Peyer's patch (tissue), 4 donors: ENCODE measurements around the gene CDH4.

Source experiments
- POLR2A ChIP-seq, 2 donors: fragments of 450-650 bp; IDR thresholded peaks; one replicate each; pipeline ENCODE4 v1.5.1; 2017; ENCODE audit warnings: antibody characterized with exemption in 2 of 2, mild to moderate bottlenecking in 2 of 2, moderate library complexity in 2 of 2
- TF ChIP-seq, protein P1 (sequence below), 6 experiments: fragments of 450-650 bp in 4 of 6; fragments of 200-600 bp in 2 of 6; sonication (generic) in 1 of 6; IDR thresholded peaks; one replicate each; pipeline ENCODE4 v1.5.1; 2017 to 2019; ENCODE audit warnings: antibody characterized with exemption in 6 of 6, mild to moderate bottlenecking in 3 of 6, moderate library complexity in 1 of 6

GRCh38 chr20:61718361-61719005 is 466.4 kb downstream of the CDH4 start:
- TF ChIP-seq, protein P1, sequence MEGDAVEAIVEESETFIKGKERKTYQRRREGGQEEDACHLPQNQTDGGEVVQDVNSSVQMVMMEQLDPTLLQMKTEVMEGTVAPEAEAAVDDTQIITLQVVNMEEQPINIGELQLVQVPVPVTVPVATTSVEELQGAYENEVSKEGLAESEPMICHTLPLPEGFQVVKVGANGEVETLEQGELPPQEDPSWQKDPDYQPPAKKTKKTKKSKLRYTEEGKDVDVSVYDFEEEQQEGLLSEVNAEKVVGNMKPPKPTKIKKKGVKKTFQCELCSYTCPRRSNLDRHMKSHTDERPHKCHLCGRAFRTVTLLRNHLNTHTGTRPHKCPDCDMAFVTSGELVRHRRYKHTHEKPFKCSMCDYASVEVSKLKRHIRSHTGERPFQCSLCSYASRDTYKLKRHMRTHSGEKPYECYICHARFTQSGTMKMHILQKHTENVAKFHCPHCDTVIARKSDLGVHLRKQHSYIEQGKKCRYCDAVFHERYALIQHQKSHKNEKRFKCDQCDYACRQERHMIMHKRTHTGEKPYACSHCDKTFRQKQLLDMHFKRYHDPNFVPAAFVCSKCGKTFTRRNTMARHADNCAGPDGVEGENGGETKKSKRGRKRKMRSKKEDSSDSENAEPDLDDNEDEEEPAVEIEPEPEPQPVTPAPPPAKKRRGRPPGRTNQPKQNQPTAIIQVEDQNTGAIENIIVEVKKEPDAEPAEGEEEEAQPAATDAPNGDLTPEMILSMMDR (IDR thresholded peaks at IDR 0.05) = no peak
- no peak for TF ChIP-seq POLR2A (IDR thresholded peaks at IDR 0.05)
